ENCODE measurements around the gene AKAP13. TPM values are rescaled to one million over a fixed set of nuclear protein-coding genes. Genes with fewer than 3 reads are reported as not detected.

AKAP13 gene
- total RNA-seq, 2 experiments from 2014 or later = 282 to 304 TPM

DNA sequence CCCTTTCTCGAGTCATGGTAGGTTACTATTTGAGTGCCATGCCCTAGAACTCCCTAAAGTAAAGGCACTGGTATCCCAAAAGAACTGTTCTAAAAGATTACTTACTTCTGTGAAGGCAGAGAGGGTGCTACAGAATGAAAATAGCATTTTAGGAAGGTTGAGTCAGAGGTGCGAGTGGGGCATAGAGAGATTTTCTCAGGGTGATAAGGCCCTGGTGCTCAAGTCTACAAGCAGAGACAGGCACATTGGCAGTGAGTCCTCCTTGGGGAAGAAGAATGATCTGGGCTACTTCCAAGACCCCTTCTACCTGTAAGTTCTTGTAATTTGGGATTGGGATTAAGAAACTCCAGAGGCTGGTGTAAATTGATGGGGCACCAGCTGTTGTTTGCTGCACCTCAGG lies 96.7 kb downstream of the AKAP13 start:
- Histone ChIP-seq H3K4me3 (ENCODE audit: low read length) (no peak overlapping the region), H3K27me3 (ENCODE audit: control insufficient read depth in 1 of 2, insufficient read depth in 2 of 2, low read length in 2 of 2) (no peaks in the 10 kb centered on the region), H3K27ac (ENCODE audit: low read depth in 1 of 2, low read length in 2 of 2) (no peak overlapping the region), H3K36me3 (ENCODE audit: insufficient read depth, low read length) (peaks cover 4% of the 10 kb centered on the region), H3K9me3 (ENCODE audit: control insufficient read depth in 1 of 2, insufficient read depth in 1 of 2, low read length in 2 of 2) (no peaks in the 10 kb centered on the region), H3K4me1 (ENCODE audit: insufficient read depth, low read length) (peaks cover 36% of the 10 kb centered on the region)
- Mint-ChIP-seq H3K9me3 (no peaks in the 10 kb centered on the region), H3K4me1 (ENCODE audit: low read depth) (peaks cover 99% of the 10 kb centered on the region), H3K4me3 (no peak overlapping the region), H3K27ac (peak overlapping the region; percentile 42), H3K36me3 (ENCODE audit: low read depth) (no peaks in the 10 kb centered on the region), H3K27me3 (no peaks in the 10 kb centered on the region)
- TF ChIP-seq, protein P1, sequence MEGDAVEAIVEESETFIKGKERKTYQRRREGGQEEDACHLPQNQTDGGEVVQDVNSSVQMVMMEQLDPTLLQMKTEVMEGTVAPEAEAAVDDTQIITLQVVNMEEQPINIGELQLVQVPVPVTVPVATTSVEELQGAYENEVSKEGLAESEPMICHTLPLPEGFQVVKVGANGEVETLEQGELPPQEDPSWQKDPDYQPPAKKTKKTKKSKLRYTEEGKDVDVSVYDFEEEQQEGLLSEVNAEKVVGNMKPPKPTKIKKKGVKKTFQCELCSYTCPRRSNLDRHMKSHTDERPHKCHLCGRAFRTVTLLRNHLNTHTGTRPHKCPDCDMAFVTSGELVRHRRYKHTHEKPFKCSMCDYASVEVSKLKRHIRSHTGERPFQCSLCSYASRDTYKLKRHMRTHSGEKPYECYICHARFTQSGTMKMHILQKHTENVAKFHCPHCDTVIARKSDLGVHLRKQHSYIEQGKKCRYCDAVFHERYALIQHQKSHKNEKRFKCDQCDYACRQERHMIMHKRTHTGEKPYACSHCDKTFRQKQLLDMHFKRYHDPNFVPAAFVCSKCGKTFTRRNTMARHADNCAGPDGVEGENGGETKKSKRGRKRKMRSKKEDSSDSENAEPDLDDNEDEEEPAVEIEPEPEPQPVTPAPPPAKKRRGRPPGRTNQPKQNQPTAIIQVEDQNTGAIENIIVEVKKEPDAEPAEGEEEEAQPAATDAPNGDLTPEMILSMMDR (IDR thresholded peaks at IDR 0.05) = no peak
- intact Hi-C loops (cut with DNase I, micrococcal nuclease) = loop anchor here in 1 of 2 experiments (10.0 kb wide), 1 partner anchor 52 kb away; no protein-coding TSS in a partner anchor
- no peak for ATAC-seq (ENCODE audit: poor library complexity)
- no peak for DNase-seq
- CTCF ChIA-PET = interaction anchor here (1.4 kb wide), 1 partner anchor 9 kb away, joined by 5 read pairs; no protein-coding TSS in a partner anchor
- POLR2A ChIA-PET = no interaction called here

DNA sequence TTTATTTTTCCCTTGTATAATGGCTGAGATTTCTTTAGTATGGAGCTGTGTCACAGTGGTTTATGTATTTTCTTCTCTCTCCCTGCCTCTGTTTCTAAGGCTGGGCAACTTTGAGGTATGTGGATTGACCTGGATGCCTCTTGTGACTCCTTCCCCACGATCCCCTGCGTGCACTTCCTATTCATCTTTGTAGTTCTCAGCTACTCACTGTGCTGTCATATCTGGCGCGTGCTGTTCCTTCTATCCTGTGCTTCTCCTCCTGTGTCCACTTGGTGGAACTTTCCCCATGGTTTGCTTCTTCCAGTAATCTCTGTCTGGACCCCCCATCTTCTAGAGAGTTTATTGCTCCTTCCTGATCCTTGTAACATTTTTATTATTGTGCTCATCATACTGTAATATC lies 97.3 kb downstream of the AKAP13 start:
- Mint-ChIP-seq H3K27ac (peak overlapping the region; percentile 30), H3K4me1 (ENCODE audit: low read depth) (peaks cover 99% of the 10 kb centered on the region), H3K9me3 (no peaks in the 10 kb centered on the region), H3K36me3 (ENCODE audit: low read depth) (no peaks in the 10 kb centered on the region), H3K4me3 (no peak overlapping the region), H3K27me3 (no peaks in the 10 kb centered on the region)
- no peak overlapping the region for H3K4me3 ChIP-seq (ENCODE audit: low read length)
- no peak overlapping the region for H3K27ac ChIP-seq (ENCODE audit: low read depth in 1 of 2, low read length in 2 of 2)
- intact Hi-C loops (cut with DNase I, micrococcal nuclease) = loop anchor here in 1 of 2 experiments (10.0 kb wide), 1 partner anchor 53 kb away; no protein-coding TSS in a partner anchor
- ChIA-PET POLR2A (no interaction called here), CTCF (interaction anchor here (1.4 kb wide), 1 partner anchor 9 kb away, joined by 5 read pairs; no protein-coding TSS in a partner anchor)
- ATAC-seq (ENCODE audit: poor library complexity) (peak; percentile 26), DNase-seq (no peak)
- peaks cover 4% of the 10 kb centered on the region for H3K36me3 ChIP-seq (ENCODE audit: insufficient read depth, low read length)
- H3K27me3 ChIP-seq (ENCODE audit: control insufficient read depth in 1 of 2, insufficient read depth in 2 of 2, low read length in 2 of 2) = no peaks in the 10 kb centered on the region
- H3K4me1 ChIP-seq (ENCODE audit: insufficient read depth, low read length) = peaks cover 36% of the 10 kb centered on the region
- TF ChIP-seq, protein P1 (IDR thresholded peaks at IDR 0.05) = no peak
- no peaks in the 10 kb centered on the region for H3K9me3 ChIP-seq (ENCODE audit: control insufficient read depth in 1 of 2, insufficient read depth in 1 of 2, low read length in 2 of 2)

DNA sequence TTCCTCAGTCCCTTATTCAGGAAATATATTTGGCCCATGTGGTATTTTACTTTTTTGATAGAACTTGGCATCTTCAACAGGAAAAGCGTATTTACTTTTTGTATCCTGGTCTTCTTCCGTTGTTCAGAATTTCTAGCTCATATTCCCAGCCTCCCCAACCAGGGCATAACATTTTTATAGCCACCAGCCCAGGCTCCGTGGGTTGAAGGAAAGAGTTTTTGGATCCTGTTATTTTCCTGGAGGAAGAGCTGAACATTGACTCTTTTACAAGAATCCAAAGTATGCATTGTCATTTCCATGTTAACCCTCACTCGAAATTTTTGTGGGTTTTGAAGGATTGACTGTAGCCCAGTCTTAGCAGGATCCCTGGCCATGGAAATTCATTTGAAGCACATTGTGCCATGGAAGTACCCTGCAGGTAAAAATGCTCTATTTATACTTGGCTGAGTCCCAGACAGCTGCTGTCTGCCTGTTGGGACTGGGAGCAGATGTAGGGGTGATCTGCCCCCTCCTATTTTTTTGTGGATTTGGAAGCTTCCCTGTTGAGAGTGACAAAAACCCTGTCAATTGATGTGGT lies 98.8 kb downstream of the AKAP13 start:
- Mint-ChIP-seq H3K4me1 (ENCODE audit: low read depth) (peaks cover 90% of the 10 kb centered on the region), H3K27ac (no peak overlapping the region), H3K36me3 (ENCODE audit: low read depth) (no peaks in the 10 kb centered on the region), H3K27me3 (no peaks in the 10 kb centered on the region), H3K4me3 (no peak overlapping the region), H3K9me3 (no peaks in the 10 kb centered on the region)
- intact Hi-C loops (cut with DNase I, micrococcal nuclease) = loop anchor here in 1 of 2 experiments (10.0 kb wide), 1 partner anchor 54 kb away; no protein-coding TSS in a partner anchor
- Histone ChIP-seq H3K36me3 (ENCODE audit: insufficient read depth, low read length) (peaks cover 4% of the 10 kb centered on the region), H3K27me3 (ENCODE audit: control insufficient read depth in 1 of 2, insufficient read depth in 2 of 2, low read length in 2 of 2) (no peaks in the 10 kb centered on the region), H3K4me3 (ENCODE audit: low read length) (no peak overlapping the region), H3K9me3 (ENCODE audit: control insufficient read depth in 1 of 2, insufficient read depth in 1 of 2, low read length in 2 of 2) (no peaks in the 10 kb centered on the region), H3K4me1 (ENCODE audit: insufficient read depth, low read length) (peaks cover 30% of the 10 kb centered on the region), H3K27ac (ENCODE audit: low read depth in 1 of 2, low read length in 2 of 2) (no peak overlapping the region)
- ChIA-PET CTCF (no interaction called here), POLR2A (no interaction called here)
- no peak for ATAC-seq (ENCODE audit: poor library complexity)
- no peak for DNase-seq
- TF ChIP-seq, protein P1 (IDR thresholded peaks at IDR 0.05) = no peak
